HEK293T (cell line): Measurements from ENCODE around the gene PLCD1.

ENCODE experiments used
- ARNT ChIP-seq: fragments of 450-650 bp; IDR thresholded peaks from 2 replicates; pipeline ENCODE4 v1.6.1; 2017; ENCODE audit warnings: mild to moderate bottlenecking
- BHLHE40 ChIP-seq: fragments of 450-650 bp; IDR thresholded peaks from 2 replicates; pipeline ENCODE4 v1.6.1; 2016; ENCODE audit warnings: mild to moderate bottlenecking, moderate library complexity, borderline replicate concordance
- CTBP1 ChIP-seq: fragments of 450-650 bp; IDR thresholded peaks from 2 replicates; pipeline ENCODE4 v1.6.1; 2016; ENCODE audit warnings: borderline replicate concordance
- FOXK2 ChIP-seq: fragments of 450-650 bp; IDR thresholded peaks from 2 replicates; pipeline ENCODE4 v1.6.1; 2016; ENCODE audit warnings: mild to moderate bottlenecking
- FOXM1 ChIP-seq: fragments of 450-650 bp; IDR thresholded peaks from 2 replicates; pipeline ENCODE4 v1.6.1; 2017; ENCODE audit warnings: mild to moderate bottlenecking, borderline replicate concordance
- HDGF ChIP-seq: fragments of 450-650 bp; IDR thresholded peaks from 2 replicates; pipeline ENCODE4 v1.6.1; 2017; ENCODE audit warnings: antibody characterized with exemption, borderline replicate concordance
- TARDBP ChIP-seq: fragments of 450-650 bp; IDR thresholded peaks from 2 replicates; pipeline ENCODE4 v1.6.1; 2016
- ZNF384 ChIP-seq: fragments of 450-650 bp; IDR thresholded peaks from 2 replicates; pipeline ENCODE4 v1.6.1; 2016

DNA sequence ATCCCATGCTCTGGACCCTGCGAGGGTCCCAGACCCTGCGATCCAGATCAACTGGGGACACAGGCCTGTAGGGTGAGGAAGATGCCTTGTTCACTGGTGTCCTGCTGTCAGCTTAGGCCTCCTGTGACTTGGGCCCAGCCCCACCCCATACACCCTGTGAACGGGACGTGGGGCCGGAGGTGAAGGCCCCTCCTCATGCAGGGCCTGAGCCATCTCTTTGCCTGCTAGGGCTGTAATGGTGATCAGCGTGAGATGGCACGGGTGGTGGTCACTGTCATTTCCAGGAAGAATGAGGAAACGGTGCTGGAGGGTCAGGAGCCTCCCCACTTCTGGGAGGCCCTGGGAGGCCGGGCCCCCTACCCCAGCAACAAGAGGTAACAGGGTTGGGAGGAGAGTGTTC, 26.5 kb downstream of the PLCD1 start:
- TF ChIP-seq CTBP1 (no peak), FOXK2 (no peak), TARDBP (no peak), BHLHE40 (no peak), ARNT (no peak), ZNF384 (no peak), HDGF (no peak), FOXM1 (no peak)
